IMR-90 (cell line): Measurements from ENCODE around the gene EIF2B2.

ENCODE experiments used
- CEBPB ChIP-seq: IDR thresholded peaks from 2 replicates; pipeline ENCODE4 v1.6.1; 2012; ENCODE audit warnings: low read depth, low read length, improper control_type of control experiment
- POLR2A ChIP-seq: IDR thresholded peaks from 2 replicates; pipeline ENCODE4 v1.6.1; 2012; ENCODE audit warnings: mild to moderate bottlenecking, low read depth, low read length
- TF ChIP-seq, protein P1 (sequence below): conservative IDR thresholded peaks from 2 replicates; pipeline ENCODE4 v1.5.1; 2012; ENCODE audit warnings: mild to moderate bottlenecking, low read depth, low read length, improper control_type of control experiment
- TF ChIP-seq, protein P2 (sequence below): fragments of 150-350 bp; IDR thresholded peaks from 2 replicates; pipeline ENCODE4 v1.6.1; 2017; ENCODE audit warnings: mild to moderate bottlenecking, antibody characterized with exemption, low read length, low read depth

DNA sequence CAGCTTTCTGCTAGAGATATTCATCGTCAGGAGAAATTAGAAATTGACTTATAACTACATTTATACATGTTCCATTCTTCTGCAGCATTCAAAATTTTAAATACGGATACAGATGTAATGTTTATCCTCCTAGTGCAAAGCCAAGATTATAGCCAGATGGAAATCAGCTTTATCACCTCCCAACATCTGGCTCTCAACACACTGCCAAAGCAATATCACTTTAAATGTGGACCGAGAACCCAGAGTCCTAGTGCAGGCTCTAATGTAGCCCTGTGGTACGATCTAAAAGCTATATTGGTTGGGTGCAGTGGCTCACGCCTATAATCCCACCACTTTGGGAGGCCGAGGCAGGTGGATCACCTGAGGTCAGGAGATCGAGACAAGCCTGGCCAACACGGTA, 42.0 kb downstream of the EIF2B2 start:
- TF ChIP-seq, protein P1, sequence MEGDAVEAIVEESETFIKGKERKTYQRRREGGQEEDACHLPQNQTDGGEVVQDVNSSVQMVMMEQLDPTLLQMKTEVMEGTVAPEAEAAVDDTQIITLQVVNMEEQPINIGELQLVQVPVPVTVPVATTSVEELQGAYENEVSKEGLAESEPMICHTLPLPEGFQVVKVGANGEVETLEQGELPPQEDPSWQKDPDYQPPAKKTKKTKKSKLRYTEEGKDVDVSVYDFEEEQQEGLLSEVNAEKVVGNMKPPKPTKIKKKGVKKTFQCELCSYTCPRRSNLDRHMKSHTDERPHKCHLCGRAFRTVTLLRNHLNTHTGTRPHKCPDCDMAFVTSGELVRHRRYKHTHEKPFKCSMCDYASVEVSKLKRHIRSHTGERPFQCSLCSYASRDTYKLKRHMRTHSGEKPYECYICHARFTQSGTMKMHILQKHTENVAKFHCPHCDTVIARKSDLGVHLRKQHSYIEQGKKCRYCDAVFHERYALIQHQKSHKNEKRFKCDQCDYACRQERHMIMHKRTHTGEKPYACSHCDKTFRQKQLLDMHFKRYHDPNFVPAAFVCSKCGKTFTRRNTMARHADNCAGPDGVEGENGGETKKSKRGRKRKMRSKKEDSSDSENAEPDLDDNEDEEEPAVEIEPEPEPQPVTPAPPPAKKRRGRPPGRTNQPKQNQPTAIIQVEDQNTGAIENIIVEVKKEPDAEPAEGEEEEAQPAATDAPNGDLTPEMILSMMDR, result no peak
- TF ChIP-seq CEBPB, result no peak
- TF ChIP-seq, protein P2, sequence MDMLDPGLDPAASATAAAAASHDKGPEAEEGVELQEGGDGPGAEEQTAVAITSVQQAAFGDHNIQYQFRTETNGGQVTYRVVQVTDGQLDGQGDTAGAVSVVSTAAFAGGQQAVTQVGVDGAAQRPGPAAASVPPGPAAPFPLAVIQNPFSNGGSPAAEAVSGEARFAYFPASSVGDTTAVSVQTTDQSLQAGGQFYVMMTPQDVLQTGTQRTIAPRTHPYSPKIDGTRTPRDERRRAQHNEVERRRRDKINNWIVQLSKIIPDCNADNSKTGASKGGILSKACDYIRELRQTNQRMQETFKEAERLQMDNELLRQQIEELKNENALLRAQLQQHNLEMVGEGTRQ, result no peak
- TF ChIP-seq POLR2A, result no peak
